ENCODE results near the gene ALK.

- TF ChIP-seq, protein P1, sequence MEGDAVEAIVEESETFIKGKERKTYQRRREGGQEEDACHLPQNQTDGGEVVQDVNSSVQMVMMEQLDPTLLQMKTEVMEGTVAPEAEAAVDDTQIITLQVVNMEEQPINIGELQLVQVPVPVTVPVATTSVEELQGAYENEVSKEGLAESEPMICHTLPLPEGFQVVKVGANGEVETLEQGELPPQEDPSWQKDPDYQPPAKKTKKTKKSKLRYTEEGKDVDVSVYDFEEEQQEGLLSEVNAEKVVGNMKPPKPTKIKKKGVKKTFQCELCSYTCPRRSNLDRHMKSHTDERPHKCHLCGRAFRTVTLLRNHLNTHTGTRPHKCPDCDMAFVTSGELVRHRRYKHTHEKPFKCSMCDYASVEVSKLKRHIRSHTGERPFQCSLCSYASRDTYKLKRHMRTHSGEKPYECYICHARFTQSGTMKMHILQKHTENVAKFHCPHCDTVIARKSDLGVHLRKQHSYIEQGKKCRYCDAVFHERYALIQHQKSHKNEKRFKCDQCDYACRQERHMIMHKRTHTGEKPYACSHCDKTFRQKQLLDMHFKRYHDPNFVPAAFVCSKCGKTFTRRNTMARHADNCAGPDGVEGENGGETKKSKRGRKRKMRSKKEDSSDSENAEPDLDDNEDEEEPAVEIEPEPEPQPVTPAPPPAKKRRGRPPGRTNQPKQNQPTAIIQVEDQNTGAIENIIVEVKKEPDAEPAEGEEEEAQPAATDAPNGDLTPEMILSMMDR (IDR thresholded peaks at IDR 0.05): no peak
- no peak for TF ChIP-seq POLR2A (IDR thresholded peaks at IDR 0.05)
These were observed 2.4 kb downstream of the ALK start for GRCh38 chr2:29918941-29919340.
